HG03045 (cell line): ENCODE data around the gene MT1F.
A peak's percentile ranks its signal among the peaks of the same experiment; 100 is the strongest.
"Not testable (repeated sequence)": the region's sequence is repeated elsewhere in the genome, so short reads cannot be mapped to it uniquely, and the experiment has no call there.

ENCODE experiments used
- ATAC-seq: cut with Tn5 transposase; IDR thresholded peaks from one replicate; pipeline ENCODE4 v1.9.1; 2021; ENCODE audit warnings: mild to moderate bottlenecking, moderate library complexity; ENCODE audit not compliant: unreplicated experiment

MT1F gene

DNA sequence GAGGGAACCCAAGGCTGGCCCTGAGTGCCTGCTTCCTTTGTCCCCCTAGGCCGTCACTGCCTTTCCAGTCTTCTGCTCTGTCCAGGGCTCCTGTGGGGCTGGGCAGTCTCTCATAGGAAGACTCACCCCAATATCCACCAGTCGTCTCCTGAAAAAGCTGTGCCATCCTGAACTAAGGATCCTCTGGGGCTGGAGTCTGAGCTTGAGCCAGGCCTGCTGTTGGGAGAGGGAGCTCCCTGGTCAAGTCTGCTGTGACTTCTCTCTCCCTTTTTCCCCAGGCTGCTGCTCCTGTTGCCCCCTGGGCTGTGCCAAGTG, 12.8 kb downstream of the MT1F start:
- no peak for ATAC-seq

DNA sequence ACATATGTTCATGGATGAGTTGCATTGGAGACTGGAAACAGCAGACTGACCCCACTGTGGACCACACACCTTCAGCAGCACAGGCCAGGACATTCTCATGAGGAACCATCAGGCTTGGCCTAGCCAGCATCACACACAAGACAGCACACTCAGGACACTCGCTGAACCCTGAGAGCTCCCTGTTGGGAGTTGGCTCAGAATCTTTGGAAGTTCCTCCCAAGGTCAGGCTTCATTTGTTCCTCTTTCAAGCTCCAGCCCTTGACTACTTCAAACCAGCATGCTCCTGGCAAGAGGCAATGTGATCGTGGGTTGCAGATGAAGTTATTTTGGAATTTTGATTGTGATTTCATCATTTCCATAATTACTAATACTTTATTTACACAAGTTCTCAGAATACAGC, 13.9 kb downstream of the MT1F start:
- not testable (repeated sequence) for ATAC-seq

DNA sequence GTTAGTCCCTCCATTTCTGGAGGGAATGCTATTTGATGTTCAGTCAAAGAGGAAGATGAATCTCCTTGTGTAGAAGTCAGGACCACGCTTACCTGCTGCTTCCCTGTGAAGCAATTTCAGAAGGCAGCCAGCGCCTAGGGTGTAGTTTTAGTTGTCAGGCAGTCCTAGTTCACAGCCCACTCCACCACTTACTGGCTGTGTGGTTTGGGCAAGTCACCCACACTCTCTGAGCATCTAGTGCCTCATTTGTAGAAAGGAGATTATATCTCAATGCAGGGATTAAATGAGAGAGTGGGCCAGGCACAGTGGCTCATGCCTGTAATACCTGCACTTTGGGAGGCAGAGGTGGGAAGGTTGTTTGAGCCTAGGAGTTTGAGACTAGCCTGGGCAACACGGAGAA, 14.4 kb downstream of the MT1F start:
- ATAC-seq: not testable (repeated sequence)

DNA sequence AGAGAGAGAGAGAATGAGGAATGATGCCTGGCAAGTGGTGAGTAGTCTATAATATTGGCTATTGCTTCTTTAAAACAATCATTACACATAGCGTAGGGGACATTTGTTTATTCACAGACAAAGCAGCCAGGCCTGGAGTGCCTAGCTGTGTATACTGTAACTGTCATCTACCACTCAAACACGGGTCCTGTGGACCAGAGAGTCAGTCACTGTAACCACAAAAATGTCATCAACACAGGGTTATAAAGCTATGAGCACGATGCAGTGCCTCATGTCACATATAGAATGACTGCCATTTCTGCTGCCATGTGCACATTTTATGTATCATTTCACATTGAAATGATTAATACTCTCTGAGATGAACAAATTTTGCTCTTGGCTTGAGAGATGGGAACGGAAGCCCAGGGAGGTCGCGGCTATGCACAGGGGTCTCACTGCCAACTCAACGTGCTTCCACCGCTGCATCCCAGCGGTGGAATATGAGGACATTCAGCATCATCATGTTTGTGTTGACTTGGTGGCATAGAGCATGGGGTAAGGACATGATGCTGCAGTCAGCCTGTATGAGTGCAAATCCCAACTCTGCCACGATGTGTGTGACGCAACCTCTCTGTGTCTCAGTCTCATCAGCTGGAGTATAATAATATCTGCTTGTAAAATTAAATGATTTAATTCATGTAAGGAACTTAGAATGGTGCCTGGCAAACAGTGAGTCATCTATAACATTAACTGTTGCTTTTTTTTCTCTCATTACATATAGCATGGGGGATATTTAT, 15.2 kb downstream of the MT1F start:
- no peak for ATAC-seq

DNA sequence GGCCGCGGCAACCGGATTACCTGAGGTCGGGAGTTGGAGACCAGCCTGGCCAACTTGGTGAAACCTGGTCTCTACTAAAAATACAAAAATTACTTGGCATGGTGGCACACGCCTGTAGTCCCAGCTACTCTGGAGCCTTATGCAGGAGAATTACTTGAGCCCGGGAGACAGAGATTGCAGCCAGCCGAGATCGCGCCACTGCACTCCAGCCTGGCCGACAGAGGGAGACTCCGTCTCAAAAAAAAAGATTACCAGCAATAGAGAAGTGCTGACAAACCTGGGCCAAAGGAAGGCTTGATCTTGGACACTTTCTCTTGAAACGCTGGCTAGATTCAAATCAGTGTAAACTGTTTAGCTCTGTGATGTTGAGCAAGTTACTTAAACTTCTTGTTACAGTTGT, 16.2 kb downstream of the MT1F start:
- ATAC-seq: no peak

DNA sequence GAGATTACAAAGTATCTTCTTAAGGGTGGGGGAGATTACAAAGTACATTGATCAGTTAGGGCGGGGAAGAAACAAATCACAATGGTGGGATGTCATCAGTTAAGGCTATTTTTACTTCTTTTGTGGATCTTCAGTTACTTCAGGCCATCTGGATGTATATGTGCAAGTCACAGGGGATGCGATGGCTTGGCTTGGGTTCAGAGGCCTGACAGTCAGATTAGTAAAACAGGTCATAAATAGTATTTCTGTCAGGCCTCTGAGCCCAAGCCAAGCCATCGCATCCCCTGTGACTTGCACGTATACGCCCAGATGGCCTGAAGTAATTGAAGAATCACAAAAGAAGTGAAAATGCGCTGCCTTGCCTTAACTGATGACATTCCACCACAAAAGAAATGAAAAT, 16.8 kb downstream of the MT1F start:
- not testable (repeated sequence) for ATAC-seq

DNA sequence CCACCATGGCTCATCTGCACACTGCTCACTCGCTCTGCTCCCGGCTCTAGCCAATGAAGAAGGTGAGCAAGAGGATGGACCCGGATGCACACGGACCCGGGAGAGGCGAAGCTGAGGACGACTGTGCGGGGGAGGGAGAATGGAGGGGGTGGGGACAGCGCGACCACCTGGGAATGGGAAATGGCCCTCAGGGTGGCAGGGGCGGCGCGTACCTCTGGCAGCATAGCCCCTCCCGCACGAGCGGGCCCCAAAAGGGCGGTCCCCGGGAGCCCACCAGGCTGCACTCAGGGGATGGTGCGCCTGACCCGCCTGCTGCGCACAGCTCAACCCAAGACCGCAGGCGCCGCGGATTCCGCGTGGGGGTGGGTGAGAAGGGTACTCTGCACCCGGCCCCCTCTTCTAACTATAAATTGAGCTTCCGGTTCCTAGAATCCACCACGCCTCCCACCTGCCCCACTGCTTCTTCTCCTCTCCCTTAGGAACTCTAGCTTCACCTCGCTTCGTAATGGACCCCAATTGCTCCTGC, 18.0 kb downstream of the MT1F start:
- no peak for ATAC-seq

DNA sequence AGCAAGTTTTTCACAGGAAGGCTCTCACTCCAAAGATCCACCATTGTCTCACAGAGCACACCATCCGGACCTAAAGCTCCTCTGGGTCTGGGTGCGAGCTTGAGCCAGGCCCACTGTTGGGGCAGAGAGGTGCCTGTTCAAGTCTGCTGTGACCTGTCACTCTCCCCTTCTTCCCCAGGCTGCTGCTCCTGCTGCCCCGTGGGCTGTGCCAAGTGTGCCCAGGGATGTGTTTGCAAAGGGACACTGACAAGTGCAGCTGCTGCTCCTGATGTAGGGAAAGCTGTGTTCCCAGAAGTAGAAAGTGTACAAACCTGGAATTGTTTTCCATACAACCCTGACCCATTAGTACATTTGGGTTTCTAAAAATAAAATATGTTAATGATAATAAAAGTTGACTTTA, 19.7 kb downstream of the MT1F start:
- no peak for ATAC-seq

DNA sequence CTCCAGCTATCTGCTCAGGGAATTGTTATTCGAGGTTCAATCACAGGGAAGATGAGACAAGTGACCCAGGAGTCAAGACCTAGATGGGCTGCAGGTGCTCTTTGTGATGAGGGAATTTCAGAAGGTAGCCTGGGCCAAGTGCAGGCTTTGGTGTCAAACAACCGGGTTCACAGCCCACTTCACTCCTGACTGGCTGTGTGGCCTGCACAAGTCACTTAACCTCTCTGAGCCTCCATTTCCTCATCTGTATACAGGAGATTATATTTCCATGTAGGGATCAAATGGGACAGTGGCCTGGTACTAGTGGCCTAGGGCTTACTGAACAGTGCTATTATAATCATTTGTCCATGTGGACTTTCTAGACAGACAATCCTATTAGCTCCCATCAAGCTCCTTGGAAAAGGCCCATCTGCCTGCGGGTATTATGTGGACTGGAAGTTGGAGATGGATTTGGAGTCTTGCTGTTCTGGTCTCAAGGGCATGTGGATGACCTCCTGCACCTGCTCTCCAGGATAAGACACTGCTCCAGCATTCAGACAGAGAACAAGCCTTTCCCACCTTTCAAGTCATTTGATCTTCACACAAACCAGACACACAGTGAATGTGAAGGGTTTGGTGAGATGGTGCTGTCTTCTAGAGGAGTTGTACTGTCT, 21.4 kb downstream of the MT1F start:
- ATAC-seq: no peak

DNA sequence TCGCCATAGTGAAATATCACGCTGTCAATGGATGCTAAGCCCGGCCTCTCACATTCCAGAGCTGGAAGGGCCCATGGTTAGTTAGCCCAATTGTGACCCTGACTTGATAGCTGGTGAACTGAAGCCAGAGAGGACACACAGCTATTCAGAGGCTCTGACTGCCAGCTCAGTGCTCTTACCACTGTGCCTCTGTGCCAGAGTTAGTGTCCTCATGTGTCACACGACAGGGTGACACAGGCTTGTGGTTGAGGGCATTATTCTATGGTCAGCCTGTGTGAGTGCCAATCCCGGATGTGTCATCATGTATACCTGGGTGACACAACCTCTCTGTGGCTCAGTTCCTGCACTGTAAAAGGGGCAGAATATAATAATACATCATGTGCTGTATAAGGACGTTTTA, 22.1 kb downstream of the MT1F start:
- ATAC-seq: no peak

DNA sequence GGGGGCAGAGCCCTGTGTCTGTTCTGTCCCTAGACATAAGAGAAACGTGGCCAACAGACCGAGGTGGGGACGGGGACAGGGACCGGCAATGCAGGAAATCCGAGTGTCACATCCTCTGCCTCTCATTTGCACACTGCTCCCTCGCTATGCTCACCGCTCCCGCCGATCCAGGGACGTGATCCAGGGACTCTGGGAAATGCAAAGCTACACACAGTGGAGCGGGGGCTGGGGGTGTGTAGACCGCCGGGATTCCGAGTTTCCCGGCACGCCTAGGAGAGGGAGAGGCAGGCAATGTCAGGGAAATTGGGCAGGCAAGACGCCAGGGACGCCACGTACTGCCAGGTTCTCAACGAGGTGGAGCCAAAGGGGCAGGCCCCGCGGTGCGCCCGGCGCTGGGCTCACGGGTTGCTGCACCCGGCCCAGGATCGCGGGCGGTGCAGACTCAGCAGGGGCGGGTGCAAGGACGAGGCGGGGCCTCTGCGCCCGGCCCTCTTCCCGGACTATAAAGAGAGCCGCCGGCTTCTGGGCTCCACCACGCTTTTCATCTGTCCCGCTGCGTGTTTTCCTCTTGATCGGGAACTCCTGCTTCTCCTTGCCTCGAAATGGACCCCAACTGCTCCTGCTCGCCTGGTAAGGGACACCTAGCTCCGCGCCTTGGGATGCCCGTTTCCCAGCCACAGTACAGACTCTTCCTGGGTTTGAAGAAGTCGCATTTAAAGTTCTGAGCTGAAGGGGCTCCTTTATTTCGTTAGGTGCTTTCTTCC, 24.4 kb downstream of the MT1F start, which contains the start of gene MT1X:
Gene MT1X (plus strand): TSS at position 532 of the 764 bp plus-strand sequence. CDS start 71 bp downstream, at position 603.
- ATAC-seq: peak; percentile 98

DNA sequence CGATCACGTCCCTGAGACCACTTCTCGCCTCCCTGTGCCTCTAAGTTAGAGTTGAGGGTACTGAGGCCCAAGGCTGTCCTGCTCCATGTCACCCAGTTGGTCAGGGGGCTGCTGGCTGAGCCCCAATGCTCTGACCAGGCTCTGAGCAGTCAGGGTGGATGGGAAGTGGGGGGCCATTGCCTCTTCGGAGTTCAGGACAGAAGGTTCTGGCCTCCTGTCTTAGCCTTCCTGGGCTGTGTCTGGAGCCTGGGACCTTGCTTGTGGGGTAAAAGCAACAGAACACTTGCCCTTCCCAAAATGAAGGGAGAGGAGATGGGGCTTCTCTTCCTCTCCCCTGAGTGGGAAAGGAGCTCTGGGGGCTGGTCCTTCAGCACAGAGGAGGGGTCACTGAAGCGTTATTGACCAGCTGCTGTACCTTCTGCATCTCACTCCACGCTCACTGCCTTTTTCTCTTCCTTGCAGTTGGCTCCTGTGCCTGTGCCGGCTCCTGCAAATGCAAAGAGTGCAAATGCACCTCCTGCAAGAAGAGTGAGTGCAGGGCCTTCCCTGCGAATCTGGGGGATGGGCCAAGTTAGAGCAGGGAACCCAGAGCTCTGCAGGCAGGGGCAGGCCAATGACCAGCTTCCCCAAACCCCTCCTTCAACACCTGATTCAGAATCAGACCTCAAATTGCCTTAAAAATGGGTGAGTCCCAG, 25.1 kb downstream of the MT1F start:
- ATAC-seq: peak; percentile 8

DNA sequence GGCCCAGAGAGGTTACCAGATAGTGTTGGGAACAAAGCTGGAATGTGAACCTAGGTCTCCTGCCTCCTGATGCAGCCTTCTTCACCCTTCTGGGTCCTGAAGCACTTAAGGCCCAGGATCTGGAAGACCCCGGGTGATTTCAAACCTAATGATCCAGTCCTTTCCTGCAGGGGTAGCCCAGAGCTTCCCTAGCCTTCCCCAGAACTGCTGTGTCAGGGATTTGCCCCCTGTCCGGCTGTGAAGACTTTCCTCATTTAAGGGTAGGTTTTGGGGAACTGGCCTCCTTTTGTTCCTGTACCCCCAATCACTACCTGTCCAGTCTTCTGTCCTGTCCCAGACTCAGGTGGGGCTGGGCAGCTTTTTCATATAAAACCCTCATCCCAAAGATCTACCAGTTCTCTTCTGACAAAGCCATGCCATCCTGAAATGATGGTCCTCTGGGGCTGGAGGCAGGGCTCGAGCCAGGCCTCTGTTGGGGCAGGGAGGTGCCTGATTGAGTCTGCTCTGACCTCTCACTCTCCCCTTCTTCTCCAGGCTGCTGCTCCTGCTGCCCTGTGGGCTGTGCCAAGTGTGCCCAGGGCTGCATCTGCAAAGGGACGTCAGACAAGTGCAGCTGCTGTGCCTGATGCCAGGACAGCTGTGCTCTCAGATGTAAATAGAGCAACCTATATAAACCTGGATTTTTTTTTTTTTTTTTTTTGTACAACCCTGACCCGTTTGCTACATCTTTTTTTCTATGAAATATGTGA, 25.8 kb downstream of the MT1F start:
- ATAC-seq: no peak

DNA sequence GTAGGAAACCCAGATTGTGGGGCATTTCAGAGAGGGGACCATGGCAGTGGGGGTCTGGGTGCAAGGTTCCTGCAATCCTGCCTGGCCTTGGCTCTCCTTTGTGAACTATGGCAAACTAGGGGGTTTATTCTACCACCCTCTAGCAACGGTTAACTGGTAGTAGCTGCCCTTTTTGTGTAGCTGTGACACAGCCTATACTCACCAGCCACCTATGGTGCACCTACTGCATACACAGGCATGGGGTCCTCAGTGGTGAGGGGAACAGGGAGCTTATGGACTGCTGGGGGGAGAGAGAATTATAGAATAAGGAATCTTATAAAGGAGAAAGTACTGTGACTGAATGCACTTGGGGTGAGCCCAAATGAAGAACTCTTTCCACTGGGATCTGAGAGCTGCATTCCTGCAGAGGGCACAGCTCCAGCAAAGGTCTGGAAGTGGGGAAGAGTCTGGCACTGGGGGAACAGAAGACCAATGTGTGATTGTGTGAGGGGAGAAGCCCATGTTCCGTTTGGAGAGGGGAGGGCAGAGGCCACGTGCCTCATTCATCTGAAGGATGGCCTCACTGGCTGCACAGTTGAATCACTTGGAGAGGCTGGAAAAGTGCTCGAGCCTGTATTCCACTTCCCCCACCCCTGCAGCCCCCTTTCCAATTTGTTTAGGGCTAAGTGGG, 26.6 kb downstream of the MT1F start:
- ATAC-seq: no peak

DNA sequence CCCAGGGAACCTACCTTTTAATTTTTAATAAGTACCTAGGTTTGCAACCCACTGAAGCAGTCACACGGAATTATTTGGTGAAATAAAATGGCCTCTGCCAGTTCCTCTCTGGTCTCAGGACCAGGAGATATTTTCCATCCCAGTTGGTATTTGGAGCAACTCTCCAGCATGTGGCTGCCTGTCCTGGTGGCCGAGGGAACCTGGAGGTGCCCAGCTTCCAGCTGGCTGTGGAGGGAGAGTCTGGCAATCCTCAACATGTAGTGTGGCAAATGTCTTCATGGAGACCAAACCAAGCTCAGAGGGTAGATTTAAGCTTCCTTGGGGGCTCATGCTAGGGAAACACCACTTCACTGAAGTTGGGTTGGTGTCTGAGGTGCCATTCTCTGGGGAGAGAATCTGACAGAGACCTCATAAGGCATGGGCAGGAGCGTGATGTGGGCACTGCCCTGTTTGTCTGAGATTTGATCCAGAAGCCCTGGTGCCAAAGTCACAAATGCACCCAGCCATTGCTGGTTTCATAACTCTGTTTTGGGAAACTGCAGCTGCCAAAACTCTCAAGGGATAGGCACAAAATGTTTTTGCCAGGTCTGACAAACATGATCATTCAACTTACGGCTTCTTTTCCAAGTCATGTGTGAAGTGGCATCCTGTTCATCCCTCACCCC, 27.3 kb downstream of the MT1F start:
- no peak for ATAC-seq

DNA sequence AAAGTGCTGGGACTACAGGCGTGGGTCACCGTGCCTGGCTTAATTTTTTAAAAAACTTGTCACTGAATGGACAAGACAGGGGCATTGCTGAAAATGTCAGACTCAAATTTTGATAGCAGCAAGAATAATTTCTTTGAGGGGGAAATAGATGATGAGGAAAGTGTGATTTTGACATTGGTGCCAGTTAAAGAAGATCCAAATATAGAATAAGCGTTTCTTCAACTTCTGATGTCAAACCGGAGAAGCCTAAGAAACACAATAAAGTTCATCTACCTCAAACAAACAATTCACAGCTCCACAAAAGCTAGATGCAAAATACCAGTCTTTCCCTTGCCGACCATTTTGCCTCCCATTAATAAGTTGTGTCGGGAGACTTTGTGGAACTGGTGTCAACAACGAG, 29.0 kb downstream of the MT1F start:
- ATAC-seq: no peak

DNA sequence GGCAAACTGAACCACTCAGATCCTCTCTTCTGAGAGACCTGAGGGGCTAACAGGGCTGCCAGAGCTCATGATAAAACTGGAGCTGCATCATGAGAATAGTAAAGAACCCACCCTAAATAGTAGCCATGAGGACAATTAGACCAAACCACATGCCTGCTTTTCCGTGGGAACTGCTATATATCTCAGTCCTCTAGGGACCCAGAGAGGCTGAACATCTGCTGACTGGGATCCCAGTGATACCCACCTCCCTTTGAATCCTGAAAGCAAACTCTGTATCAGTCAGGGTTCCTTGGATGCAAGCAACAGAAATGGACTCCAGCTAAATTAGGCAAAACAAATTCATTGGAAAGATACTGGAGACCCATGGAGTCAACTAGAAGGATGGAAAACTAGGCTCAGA, 31.0 kb downstream of the MT1F start:
- no peak for ATAC-seq

DNA sequence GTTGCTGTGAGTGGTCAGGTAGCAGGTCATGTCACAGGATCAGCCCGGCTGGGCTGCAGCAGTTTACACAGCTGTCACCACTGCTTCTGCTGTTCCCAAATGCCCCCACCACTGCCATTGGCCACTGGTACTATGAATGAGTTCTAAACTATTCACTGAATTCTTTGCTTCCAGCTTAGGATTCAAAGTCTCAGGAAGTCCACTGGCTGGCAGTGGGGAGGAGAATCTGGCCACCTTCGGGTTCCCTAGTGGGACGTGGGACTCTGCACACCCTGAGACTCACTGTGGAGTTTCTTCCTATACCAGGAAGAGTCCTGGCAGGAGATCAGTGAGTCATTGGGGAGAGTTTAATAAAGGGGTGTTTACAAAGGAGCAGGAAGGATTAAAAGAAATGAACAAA, 31.4 kb downstream of the MT1F start:
- no peak for ATAC-seq

DNA sequence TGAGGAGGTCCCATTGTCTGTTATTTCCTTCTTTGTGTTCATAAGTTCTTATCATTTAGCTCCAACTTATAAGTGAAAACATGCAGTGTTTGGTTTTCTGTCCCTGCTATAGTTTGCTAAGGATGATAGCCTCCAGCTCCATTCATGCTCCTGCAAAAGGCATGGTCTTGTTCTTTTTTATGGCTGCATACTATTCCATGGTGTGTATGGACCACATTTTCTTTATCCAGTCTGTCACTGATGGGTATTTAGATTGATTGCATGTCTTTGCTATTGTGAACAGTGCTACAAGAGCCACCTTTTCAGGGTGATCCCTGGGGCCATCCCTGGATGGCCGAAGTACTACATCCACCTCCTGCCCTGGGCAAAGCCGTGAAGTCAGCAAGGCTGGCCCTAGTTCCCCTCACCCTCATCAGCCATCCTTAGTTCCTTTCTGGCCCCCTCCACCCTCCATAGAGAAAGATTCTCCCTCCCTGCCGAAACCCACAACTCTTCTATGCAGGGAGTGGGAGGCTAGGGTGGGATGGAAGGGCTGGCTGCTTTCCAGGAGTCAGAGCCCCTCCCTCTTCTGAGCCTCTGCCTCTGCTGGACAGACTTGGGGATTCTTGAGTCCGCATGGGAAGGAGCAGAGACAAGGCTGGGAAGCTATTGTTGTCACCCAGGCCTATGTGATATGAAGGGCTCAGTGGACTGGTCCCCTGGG, 32.8 kb downstream of the MT1F start:
- no peak for ATAC-seq
